ENCODE results near the gene SLC5A3.

- TF ChIP-seq CTCF (IDR thresholded peaks at IDR 0.05; ENCODE audit: insufficient read depth, low read length), result no peak
- TF ChIP-seq POLR2AphosphoS5 (IDR thresholded peaks at IDR 0.05; ENCODE audit: low read depth), result no peak
- TF ChIP-seq GABPA (IDR thresholded peaks at IDR 0.05; ENCODE audit: low read depth), result no peak
Measured at GRCh38 chr21:34046917-34047316, 26.5 kb upstream of the SLC5A3 start.
